OCI-M2 (cell line): ENCODE data around the gene RUNX2.

Experiments used
- DNase-seq: peaks from one replicate; lab custom pipeline; 2025; ENCODE audit not compliant: unreplicated experiment; lab: John Stamatoyannopoulos, UW

Gene RUNX2

DNA sequence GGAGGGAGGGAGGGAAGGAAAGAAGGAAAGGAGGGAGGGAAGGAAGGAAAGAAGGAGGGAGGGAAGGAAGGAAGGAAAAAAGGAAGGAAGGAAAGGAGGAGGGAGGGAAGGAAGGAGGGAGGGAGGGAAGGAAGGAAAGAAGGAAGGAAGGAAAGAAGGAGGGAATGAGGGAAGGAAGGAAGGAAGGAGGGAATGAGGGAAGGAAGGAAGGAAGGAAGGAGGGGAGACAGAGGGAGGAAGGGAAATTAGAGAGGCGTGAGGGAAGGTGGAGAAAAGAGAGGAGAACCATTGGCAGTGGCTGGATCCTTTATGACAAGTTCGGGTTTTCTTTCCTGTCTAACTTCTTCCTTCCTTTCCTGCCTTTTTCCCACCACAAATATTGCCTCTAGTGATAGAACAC, 71.9 kb downstream of the RUNX2 start:
- DNase-seq: no peak

- DNase-seq: no peak
These were observed 83.8 kb downstream of the RUNX2 start for GRCh38 chr6:45411959-45412358.

DNA sequence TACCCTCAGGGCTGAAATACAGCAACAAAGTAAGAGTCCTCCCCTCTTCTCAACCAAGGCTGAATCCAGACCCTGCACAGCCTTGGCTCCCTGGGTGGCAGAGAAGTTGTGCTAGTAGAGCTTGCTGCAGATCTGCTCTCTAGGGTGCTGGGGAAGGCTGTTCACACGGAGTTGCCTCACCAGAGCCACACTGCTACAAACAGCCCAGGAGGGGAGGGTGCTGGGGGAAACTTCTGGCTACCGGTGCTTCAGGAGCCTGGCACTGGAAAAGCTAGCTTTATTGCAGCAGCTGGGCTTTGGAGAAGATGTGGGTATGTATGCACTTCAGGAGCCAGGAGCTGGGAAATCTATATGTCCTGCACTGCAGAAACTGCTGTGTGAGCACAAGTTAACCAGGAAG, 87.2 kb downstream of the RUNX2 start:
- no peak for DNase-seq

DNA sequence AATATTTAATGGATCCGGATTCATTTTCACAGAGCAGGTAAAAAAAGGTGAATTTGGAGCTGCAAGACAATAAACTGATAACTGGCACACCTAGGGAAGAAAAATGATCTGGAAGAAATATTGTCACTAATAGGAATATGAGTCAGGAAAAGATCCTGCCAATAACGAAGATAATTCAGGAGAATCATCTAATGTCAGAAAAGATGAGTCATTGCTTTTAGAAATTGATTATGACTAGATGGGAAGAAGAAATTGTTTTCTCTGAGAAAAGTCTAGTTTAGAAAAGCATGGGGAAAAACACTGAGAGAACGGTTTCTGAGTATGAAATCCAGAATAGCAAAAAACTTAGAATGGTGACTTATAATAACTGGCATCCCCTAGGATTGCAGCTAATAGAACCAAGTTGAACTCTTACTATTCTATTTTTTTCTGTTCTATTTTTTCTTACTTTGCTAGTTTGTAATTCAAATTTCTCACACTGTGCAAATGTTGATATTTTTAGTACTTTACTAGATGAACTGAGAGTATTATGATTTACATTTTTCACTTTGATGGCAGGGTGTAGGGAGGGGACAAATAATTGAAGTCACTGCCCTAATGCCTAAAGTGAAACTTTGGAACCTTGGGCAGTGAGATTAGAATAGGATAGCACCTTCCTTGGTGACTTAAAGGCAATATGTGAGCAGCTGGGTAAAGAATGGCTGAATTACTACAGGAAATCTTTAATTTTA, 87.8 kb downstream of the RUNX2 start:
- no peak for DNase-seq

DNA sequence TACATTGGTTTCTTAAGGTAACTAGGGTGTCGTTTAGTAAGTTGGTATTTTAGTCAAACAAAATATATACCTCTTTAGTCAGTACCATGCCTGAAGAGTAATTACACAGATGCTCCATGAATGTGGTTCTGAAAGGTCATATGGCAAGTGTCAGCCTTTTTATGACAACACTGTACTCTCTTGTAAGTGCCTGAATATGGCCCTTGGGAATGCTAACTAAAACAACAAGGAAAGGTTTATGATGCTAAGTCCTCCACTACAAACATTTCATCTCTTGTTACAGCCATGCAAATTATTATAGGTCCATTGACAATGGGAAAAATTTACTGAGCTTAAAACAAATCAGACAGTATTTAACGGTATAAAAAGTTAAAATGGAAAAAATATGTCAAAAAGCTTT, 88.6 kb downstream of the RUNX2 start:
- no peak for DNase-seq

DNA sequence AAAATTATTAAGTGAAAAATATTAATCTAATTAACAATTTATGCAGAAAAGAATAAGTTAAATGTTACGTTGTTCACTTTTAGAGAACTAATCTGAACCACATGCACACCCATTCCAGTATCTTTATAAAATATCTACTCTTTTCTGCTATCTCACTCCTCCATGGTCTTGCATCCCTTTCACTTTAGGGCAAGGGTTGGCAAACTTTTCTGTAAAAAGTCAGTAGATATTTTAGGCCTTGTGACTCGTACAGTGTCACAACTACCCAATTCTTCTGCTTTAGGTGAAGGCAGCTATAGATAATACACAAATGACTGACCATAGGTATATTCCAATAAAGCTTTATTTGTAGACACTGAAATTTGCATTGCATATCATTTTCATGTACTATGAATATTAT, 89.3 kb downstream of the RUNX2 start:
- no peak for DNase-seq

- no peak for DNase-seq
These were observed 91.5 kb downstream of the RUNX2 start for GRCh38 chr6:45419571-45420082.

- no peak for DNase-seq
These were observed 92.2 kb downstream of the RUNX2 start for GRCh38 chr6:45420083-45420908.

DNA sequence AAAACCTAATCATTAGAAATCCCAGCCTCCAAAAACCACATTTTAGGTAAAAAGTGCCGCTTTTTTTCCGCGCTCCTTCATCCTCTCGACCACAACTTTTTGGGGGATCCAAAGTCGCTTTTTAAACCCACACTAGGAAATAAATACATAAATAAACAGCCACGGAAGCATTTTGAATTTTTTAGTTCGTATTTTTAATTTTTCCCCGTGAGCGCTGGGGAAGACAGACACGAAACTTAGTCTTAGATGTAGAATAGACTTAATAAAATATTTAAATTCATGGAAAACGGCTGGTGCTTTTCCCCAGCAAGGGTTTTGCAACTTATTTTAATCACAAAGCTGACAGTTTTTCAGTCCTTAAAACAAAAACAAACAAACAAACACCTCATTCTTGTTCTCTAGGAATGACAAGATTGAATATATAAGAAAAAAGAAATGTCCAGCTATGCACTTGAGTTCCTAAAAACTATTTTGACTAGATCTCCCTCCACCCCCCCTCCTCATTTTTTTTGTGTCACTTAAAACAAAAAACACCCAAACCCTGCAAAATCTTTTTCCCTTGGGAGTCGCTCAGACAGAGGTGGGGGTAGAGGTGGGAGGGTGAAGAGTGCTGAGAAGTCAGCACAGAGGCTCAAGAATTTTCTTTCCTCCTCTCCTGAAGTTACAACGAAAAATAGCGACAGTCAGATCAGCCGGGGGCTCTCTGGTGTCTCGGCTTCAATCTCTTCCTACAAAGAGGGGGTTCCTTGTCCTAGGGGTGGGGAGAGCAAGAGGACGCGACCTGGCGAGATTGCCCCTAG, 93.0 kb downstream of the RUNX2 start:
- DNase-seq: no peak

- DNase-seq: no peak
These were observed 93.8 kb downstream of the RUNX2 start for GRCh38 chr6:45421709-45422502.

DNA sequence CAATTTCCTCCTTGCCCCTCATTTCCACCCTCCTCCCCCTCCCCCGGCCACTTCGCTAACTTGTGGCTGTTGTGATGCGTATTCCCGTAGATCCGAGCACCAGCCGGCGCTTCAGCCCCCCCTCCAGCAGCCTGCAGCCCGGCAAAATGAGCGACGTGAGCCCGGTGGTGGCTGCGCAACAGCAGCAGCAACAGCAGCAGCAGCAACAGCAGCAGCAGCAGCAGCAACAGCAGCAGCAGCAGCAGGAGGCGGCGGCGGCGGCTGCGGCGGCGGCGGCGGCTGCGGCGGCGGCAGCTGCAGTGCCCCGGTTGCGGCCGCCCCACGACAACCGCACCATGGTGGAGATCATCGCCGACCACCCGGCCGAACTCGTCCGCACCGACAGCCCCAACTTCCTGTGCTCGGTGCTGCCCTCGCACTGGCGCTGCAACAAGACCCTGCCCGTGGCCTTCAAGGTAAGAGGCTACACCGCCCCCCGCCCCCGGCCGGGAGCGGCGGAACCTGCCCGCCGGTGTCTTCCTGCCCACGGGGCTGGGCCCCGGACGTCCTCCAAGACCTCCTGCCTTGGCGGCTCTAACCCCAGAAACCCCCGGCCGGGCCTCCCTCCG, 94.5 kb downstream of the RUNX2 start:
- no peak for DNase-seq

- no peak for DNase-seq
These were observed 95.1 kb downstream of the RUNX2 start for GRCh38 chr6:45423111-45423823.

DNA sequence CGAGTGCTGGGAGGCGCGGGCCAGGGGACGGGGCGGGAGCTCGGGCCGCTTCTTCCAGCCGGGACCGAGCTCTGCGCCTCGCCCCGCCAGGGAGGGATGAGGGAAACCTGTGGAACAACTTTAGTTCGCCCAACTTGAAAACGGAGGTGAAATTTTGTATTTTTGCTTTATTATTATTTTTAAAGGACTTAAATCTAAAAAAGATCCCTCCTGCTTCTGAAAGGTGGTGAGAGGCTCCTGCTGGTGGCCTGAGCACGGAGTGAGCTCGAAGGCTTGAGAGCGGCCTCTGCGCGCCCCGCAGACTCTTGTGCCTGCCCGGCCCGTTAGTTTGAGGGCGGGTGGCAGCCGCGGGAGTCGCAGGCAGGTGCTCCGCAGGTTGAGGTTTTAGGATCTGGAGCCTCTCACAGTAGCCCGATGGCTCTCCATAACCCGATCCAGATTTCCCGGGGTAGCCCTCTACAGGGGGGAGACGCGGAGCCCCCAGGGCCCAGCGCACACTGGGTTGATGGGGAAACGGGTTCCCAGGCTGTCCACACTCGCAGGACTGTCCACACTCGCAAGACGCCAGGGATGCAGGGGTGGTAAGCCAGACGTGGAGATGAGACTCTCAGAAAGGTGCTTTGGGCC, 95.8 kb downstream of the RUNX2 start:
- no peak for DNase-seq

- DNase-seq: no peak
These were observed 96.3 kb downstream of the RUNX2 start for GRCh38 chr6:45424451-45424861.

DNA sequence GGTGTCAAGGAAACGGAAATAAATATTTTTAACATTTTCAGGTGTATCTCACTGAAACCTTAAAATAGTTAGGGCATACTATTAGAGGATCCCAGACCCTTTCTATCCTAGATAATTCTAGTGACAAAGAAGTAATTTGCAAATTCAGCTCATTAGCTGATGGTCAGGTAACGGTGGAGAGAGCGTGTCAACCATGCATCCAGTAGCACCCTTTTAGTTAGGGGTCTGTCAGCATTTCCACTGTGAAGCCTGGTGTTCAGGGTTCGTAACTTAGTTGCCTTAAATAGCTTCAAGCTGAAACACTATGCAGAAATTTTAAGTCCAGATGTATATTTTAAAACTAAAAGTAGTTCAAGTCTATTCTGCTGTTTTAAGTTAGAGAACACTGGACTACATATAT, 98.1 kb downstream of the RUNX2 start:
- DNase-seq: no peak

DNA sequence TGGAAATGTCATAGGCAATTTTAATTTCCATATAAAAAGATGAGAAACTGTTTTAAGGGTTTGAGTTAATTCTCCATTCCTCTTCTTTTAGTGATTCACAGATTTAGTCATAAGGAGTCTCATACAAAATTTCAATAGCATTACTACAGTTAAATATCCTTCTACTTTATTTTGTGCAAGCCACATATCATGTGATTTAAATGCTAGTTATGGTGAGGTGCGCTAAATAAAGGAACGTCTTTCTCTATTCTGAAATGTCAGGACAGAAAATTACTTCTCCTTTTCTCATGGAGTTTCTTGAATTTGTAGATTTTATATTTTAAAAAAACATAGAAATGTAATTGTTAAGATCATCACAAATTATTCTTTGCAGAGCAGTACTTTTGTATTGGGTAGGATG, 99.6 kb downstream of the RUNX2 start:
- no peak for DNase-seq

- DNase-seq: no peak
These were observed 100.6 kb downstream of the RUNX2 start for GRCh38 chr6:45428727-45429126.

DNA sequence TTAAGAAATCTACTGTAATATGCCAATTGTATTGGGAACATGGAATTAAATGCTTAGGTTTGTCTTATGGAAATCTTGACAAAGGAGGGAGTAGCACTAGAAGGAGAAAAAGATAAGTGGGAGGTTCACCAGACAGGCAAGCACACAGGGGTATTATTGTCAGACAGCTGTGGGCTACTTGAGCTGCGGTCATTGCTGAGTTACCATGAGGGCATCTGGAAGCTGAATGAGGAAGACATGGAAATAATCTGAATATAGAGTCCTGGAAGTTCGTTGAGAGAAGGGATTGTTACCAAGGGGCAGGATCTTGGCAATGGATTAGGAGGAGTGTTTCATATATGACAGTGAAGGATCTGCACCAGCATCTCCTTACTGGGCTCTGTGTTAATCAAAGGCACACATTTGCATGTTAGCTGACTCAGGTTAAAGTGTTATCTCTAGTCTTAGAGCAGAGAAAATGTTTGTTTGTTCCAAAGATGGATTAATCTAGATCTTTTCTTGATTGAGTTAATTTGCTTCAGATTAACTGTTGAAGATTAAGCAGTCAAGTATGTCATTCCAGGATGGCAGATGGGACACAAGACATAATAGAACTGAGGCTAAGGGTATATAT, 102.6 kb downstream of the RUNX2 start:
- no peak for DNase-seq
